ENCODE results near the gene NUTM1.

- TF ChIP-seq MXI1 (IDR thresholded peaks at IDR 0.05; ENCODE audit: low read depth, low read length) (no peak), IRF3 (IDR thresholded peaks at IDR 0.05; ENCODE audit: low read depth, low read length) (no peak), FOXM1 (IDR thresholded peaks at IDR 0.05; ENCODE audit: low read depth) (no peak)
- TF ChIP-seq, protein P1, sequence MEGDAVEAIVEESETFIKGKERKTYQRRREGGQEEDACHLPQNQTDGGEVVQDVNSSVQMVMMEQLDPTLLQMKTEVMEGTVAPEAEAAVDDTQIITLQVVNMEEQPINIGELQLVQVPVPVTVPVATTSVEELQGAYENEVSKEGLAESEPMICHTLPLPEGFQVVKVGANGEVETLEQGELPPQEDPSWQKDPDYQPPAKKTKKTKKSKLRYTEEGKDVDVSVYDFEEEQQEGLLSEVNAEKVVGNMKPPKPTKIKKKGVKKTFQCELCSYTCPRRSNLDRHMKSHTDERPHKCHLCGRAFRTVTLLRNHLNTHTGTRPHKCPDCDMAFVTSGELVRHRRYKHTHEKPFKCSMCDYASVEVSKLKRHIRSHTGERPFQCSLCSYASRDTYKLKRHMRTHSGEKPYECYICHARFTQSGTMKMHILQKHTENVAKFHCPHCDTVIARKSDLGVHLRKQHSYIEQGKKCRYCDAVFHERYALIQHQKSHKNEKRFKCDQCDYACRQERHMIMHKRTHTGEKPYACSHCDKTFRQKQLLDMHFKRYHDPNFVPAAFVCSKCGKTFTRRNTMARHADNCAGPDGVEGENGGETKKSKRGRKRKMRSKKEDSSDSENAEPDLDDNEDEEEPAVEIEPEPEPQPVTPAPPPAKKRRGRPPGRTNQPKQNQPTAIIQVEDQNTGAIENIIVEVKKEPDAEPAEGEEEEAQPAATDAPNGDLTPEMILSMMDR (IDR thresholded peaks at IDR 0.05), result no peak
- TF ChIP-seq, protein P2, sequence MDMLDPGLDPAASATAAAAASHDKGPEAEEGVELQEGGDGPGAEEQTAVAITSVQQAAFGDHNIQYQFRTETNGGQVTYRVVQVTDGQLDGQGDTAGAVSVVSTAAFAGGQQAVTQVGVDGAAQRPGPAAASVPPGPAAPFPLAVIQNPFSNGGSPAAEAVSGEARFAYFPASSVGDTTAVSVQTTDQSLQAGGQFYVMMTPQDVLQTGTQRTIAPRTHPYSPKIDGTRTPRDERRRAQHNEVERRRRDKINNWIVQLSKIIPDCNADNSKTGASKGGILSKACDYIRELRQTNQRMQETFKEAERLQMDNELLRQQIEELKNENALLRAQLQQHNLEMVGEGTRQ (IDR thresholded peaks at IDR 0.05; ENCODE audit: borderline replicate concordance, low read depth, low read length), result no peak
These were observed 11.2 kb downstream of the NUTM1 start for GRCh38 chr15:34354286-34354685.

All from SK-N-SH (cell line).